HG02973 (cell line): ENCODE results near the gene DBX2.
"Not testable (repeated sequence)": the region's sequence is repeated elsewhere in the genome, so short reads cannot be mapped to it uniquely, and the experiment has no call there.

Source experiments
- ATAC-seq: cut with Tn5 transposase; IDR thresholded peaks from one replicate; pipeline ENCODE4 v1.9.1; 2021; ENCODE audit warnings: moderate library complexity; ENCODE audit not compliant: unreplicated experiment

The DBX2 gene

GRCh38 chr12:45050751-45051571 lies at the start of gene DBX2:
Gene DBX2, minus strand, starts transcription at chr12:45051099. Its CDS starts 172 bp downstream, at chr12:45050927.
- ATAC-seq, result no peak

- no peak for ATAC-seq
These were observed 47.9 kb upstream of the DBX2 start for GRCh38 chr12:45098766-45099165.

GRCh38 chr12:45095417-45095816 lies 44.5 kb upstream of the DBX2 start:
- ATAC-seq, result not testable (repeated sequence)

- ATAC-seq, result no peak
These were observed 42.2 kb upstream of the DBX2 start for GRCh38 chr12:45093051-45093450.

- ATAC-seq, result no peak
These were observed 38.6 kb upstream of the DBX2 start for GRCh38 chr12:45089411-45090075.

- ATAC-seq, result no peak
These were observed 37.7 kb upstream of the DBX2 start for GRCh38 chr12:45088608-45089007.

GRCh38 chr12:45084248-45084647 lies 33.3 kb upstream of the DBX2 start:
- not testable (repeated sequence) for ATAC-seq

- no peak for ATAC-seq
These were observed 26.4 kb upstream of the DBX2 start for GRCh38 chr12:45077251-45077650.

- no peak for ATAC-seq
These were observed 25.6 kb upstream of the DBX2 start for GRCh38 chr12:45076417-45077026.

GRCh38 chr12:45075587-45076282 lies 24.8 kb upstream of the DBX2 start:
- no peak for ATAC-seq

- ATAC-seq, result no peak
These were observed 14.3 kb upstream of the DBX2 start for GRCh38 chr12:45065125-45065626.

- no peak for ATAC-seq
These were observed 10.1 kb upstream of the DBX2 start for GRCh38 chr12:45060976-45061375.

GRCh38 chr12:45051572-45052125 lies 750 bp upstream of the DBX2 start:
- ATAC-seq, result no peak

- no peak for ATAC-seq
These were observed 768 bp downstream of the DBX2 start for GRCh38 chr12:45049912-45050750.

- ATAC-seq, result no peak
These were observed 8.3 kb downstream of the DBX2 start for GRCh38 chr12:45042599-45042998.

GRCh38 chr12:45040977-45041376 lies 9.9 kb downstream of the DBX2 start:
- ATAC-seq, result no peak

GRCh38 chr12:45039757-45040156 lies 11.1 kb downstream of the DBX2 start:
- no peak for ATAC-seq

- no peak for ATAC-seq
These were observed 16.0 kb downstream of the DBX2 start for GRCh38 chr12:45034861-45035265.

- ATAC-seq, result no peak
These were observed 33.0 kb downstream of the DBX2 start for GRCh38 chr12:45017916-45018315.

GRCh38 chr12:45014396-45014795 lies 36.5 kb downstream of the DBX2 start:
- no peak for ATAC-seq
